PC-9 (cell line): ENCODE results near the gene DNAH11. TPM values are rescaled to one million over a fixed set of nuclear protein-coding genes. Genes with fewer than 3 reads are reported as not detected.

Experiments
- BruUV-seq: library from RNA; stranded (reverse); fragments of 400-500 nt; replicated peaks from 2 replicates; lab custom pipeline; 2021; lab: Mats Ljungman, UMichigan
- CTCF ChIA-PET: fragments of 300-600 bp; sonication (Branson Sonifier 250); formaldehyde crosslinking; loops from one replicate; lab custom pipeline; 2022; ENCODE audit warnings: antibody characterized with exemption; lab: Charles Lee
- POLR2A ChIA-PET: fragments of 300-600 bp; sonication (Branson Sonifier 250); formaldehyde crosslinking; loops from one replicate; lab custom pipeline; 2022; ENCODE audit warnings: antibody characterized with exemption; ENCODE audit not compliant: unreplicated experiment; lab: Charles Lee
- DNase-seq, 2 experiments: peaks; one replicate each; pipeline versions ENCODE4 v3.0.0 to v3.0.0-alpha.2; 2015 to 2022; ENCODE audit warnings: mixed read lengths in 1 of 2
- H2AFZ ChIP-seq: fragments of 200-600 bp; sonication (generic); 2 replicates; pipeline ENCODE4 v1.8.1; 2017; ENCODE audit warnings: antibody characterized with exemption
- H3F3A ChIP-seq: fragments of 200-600 bp; sonication (generic); 2 replicates; pipeline ENCODE4 v1.8.1; 2017; ENCODE audit warnings: antibody characterized with exemption, mild to moderate bottlenecking, low read depth; ENCODE audit not compliant: insufficient read depth
- H3K27ac ChIP-seq: fragments of 200-600 bp; sonication (generic); 2 replicates; pipeline ENCODE4 v1.6.1; 2016; ENCODE audit warnings: mixed run types
- H3K27me3 ChIP-seq: fragments of 200-600 bp; sonication (generic); 2 replicates; pipeline ENCODE4 v1.6.1; 2016; ENCODE audit warnings: low read depth, mixed run types; ENCODE audit not compliant: insufficient read depth
- H3K36me3 ChIP-seq: fragments of 200-600 bp; sonication (generic); 2 replicates; pipeline ENCODE4 v1.6.1; 2016; ENCODE audit warnings: low read depth, mixed run types
- H3K4me1 ChIP-seq: fragments of 200-600 bp; sonication (generic); replicated peaks from 2 replicates; pipeline ENCODE4 v1.6.1; 2016; ENCODE audit warnings: mixed run types; ENCODE audit not compliant: insufficient read depth
- H3K4me2 ChIP-seq: fragments of 200-600 bp; sonication (generic); 2 replicates; pipeline ENCODE4 v1.6.1; 2017; ENCODE audit warnings: mixed run types
- H3K4me3 ChIP-seq: fragments of 200-600 bp; sonication (generic); 2 replicates; pipeline ENCODE4 v1.6.1; 2016; ENCODE audit warnings: mixed run types
- H3K79me2 ChIP-seq: fragments of 200-600 bp; sonication (generic); 2 replicates; pipeline ENCODE4 v1.6.1; 2017; ENCODE audit warnings: low read depth, mixed run types
- H3K9me2 ChIP-seq: fragments of 200-600 bp; sonication (generic); 2 replicates; pipeline ENCODE4 v1.8.1; 2017; ENCODE audit warnings: mild to moderate bottlenecking; ENCODE audit not compliant: insufficient read depth
- H3K9me3 ChIP-seq: fragments of 200-600 bp; sonication (generic); 2 replicates; pipeline ENCODE4 v1.8.1; 2016; ENCODE audit warnings: low read depth; ENCODE audit not compliant: insufficient read depth
- H4K20me1 ChIP-seq: fragments of 200-600 bp; sonication (generic); 2 replicates; pipeline ENCODE4 v1.8.1; 2017; ENCODE audit not compliant: insufficient read depth
- EZH2 ChIP-seq: fragments of 200-600 bp; sonication (generic); IDR thresholded peaks from 2 replicates; pipeline ENCODE4 v1.8.0; 2017; ENCODE audit warnings: antibody characterized with exemption, low read depth
- intact Hi-C: fragments of 100-400 bp; cut with micrococcal nuclease; formaldehyde crosslinking; loops from one replicate; pipeline ENCODE4 v1.10.0; 2022; ENCODE audit not compliant: unreplicated experiment
- total RNA-seq: library from RNA; stranded (reverse); gene quantifications from 2 replicates; pipeline ENCODE4 v1.2.3, GENCODE V29; 2021
- TF ChIP-seq, protein P1 (sequence below): fragments of 200-600 bp; sonication (generic); conservative IDR thresholded peaks from 2 replicates; pipeline ENCODE4 v1.6.1; 2017; ENCODE audit warnings: mixed run types, antibody characterized with exemption, mild to moderate bottlenecking, moderate library complexity

DNAH11 gene
- total RNA-seq, 1 experiment from 2014 or later: not detected

- peak in 1 of 2 experiments; percentile 34 for DNase-seq
- Histone ChIP-seq H3K4me1 (no peaks in the 10 kb centered on the region), H4K20me1 (no peaks in the 10 kb centered on the region), H3K9me2 (no peaks in the 10 kb centered on the region), H3K4me3 (no peak overlapping the region), H3K27me3 (peaks cover 31% of the 10 kb centered on the region), H3K9me3 (no peaks in the 10 kb centered on the region), H3F3A (no peaks in the 10 kb centered on the region), H3K4me2 (no peak overlapping the region), H2AFZ (no peak overlapping the region), H3K79me2 (no peaks in the 10 kb centered on the region), H3K36me3 (no peaks in the 10 kb centered on the region), H3K27ac (no peak overlapping the region)
- intact Hi-C loops: no loop called here
- ChIA-PET CTCF (no interaction called here), POLR2A (no interaction called here)
- no peak for TF ChIP-seq EZH2
- TF ChIP-seq, protein P1, sequence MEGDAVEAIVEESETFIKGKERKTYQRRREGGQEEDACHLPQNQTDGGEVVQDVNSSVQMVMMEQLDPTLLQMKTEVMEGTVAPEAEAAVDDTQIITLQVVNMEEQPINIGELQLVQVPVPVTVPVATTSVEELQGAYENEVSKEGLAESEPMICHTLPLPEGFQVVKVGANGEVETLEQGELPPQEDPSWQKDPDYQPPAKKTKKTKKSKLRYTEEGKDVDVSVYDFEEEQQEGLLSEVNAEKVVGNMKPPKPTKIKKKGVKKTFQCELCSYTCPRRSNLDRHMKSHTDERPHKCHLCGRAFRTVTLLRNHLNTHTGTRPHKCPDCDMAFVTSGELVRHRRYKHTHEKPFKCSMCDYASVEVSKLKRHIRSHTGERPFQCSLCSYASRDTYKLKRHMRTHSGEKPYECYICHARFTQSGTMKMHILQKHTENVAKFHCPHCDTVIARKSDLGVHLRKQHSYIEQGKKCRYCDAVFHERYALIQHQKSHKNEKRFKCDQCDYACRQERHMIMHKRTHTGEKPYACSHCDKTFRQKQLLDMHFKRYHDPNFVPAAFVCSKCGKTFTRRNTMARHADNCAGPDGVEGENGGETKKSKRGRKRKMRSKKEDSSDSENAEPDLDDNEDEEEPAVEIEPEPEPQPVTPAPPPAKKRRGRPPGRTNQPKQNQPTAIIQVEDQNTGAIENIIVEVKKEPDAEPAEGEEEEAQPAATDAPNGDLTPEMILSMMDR: no peak
- BruUV-seq: no TSS peak
These were observed 177.0 kb downstream of the DNAH11 start for GRCh38 chr7:21719846-21720245.

DNA sequence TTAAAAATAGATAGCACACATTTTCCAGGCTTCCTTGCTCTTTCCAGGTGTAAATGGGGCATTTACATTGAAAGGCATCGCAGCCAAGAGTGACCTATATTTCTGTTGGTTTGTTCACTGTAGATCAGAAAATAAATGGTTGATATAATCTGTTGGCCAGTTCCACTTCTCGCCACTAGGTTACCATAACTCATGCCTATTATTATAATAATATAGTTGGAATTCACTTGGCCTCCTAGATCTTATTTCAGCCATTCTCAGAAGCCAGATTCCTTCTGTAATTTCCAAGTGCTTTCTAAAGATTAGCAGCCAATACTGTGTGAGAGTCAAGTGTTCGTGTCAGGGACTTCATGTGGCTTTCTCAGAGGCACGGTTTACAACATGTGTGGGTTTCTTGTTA is 179.5 kb downstream of the DNAH11 start:
- Histone ChIP-seq H2AFZ (no peak overlapping the region), H3K9me2 (no peaks in the 10 kb centered on the region), H4K20me1 (no peaks in the 10 kb centered on the region), H3K79me2 (no peaks in the 10 kb centered on the region), H3K4me1 (no peaks in the 10 kb centered on the region), H3K27ac (no peak overlapping the region), H3K4me3 (no peak overlapping the region), H3K27me3 (peaks cover 10% of the 10 kb centered on the region; the same call in 1 of the 2 replicates), H3F3A (no peaks in the 10 kb centered on the region), H3K4me2 (no peak overlapping the region), H3K36me3 (no peaks in the 10 kb centered on the region), H3K9me3 (no peaks in the 10 kb centered on the region)
- BruUV-seq: no TSS peak
- intact Hi-C loops: no loop called here
- no peak for TF ChIP-seq EZH2
- TF ChIP-seq, protein P1: peak; percentile 59
- POLR2A ChIA-PET: no interaction called here
- no peak for DNase-seq
- CTCF ChIA-PET: no interaction called here

GRCh38 chr7:21724562-21724961 is 181.7 kb downstream of the DNAH11 start:
- H3F3A ChIP-seq: no peaks in the 10 kb centered on the region
- H3K27ac ChIP-seq: no peak overlapping the region
- no peaks in the 10 kb centered on the region for H3K9me3 ChIP-seq
- BruUV-seq: no TSS peak
- intact Hi-C loops: no loop called here
- ChIA-PET POLR2A (no interaction called here), CTCF (no interaction called here)
- H3K79me2 ChIP-seq: no peaks in the 10 kb centered on the region
- no peaks in the 10 kb centered on the region for H3K4me1 ChIP-seq
- H4K20me1 ChIP-seq: no peaks in the 10 kb centered on the region
- H2AFZ ChIP-seq: no peak overlapping the region
- TF ChIP-seq, protein P1: no peak
- no peak for TF ChIP-seq EZH2
- no peaks in the 10 kb centered on the region for H3K36me3 ChIP-seq
- no peak overlapping the region for H3K4me3 ChIP-seq
- peak in 1 of 2 experiments; percentile 32 for DNase-seq
- H3K27me3 ChIP-seq: peaks cover 21% of the 10 kb centered on the region
- H3K9me2 ChIP-seq: no peaks in the 10 kb centered on the region
- no peak overlapping the region for H3K4me2 ChIP-seq
